Neutrophil (primary cell): Measurements from ENCODE around the gene CFAP54.

Experiments used
- H3K27ac ChIP-seq: fragments of 200-600 bp; sonication (generic); 2 replicates; pipeline ENCODE4 v1.5.1; 2016; ENCODE audit warnings: mild to moderate bottlenecking, moderate library complexity
- H3K27me3 ChIP-seq: fragments of 200-600 bp; sonication (generic); 2 replicates; pipeline ENCODE4 v1.6.0; 2016; ENCODE audit warnings: mild to moderate bottlenecking
- H3K36me3 ChIP-seq: fragments of 200-600 bp; sonication (generic); 2 replicates; pipeline ENCODE4 v1.5.1; 2017
- H3K4me1 ChIP-seq, 2 experiments: fragments of 200-600 bp in 1 of 2; sonication (generic) in 1 of 2; 1 replicate in 1 of 2; 2 replicates in 1 of 2; pipeline versions ENCODE4 v1.5.1 to v1.6.1; 2013 to 2016; ENCODE audit warnings: low read depth in 1 of 2, low read length in 1 of 2, mild to moderate bottlenecking in 1 of 2, moderate library complexity in 1 of 2; ENCODE audit not compliant: control insufficient read depth in 1 of 2, insufficient read depth in 1 of 2
- H3K4me3 ChIP-seq, 2 experiments: fragments of 200-600 bp in 1 of 2; sonication (generic) in 1 of 2; 1 replicate in 1 of 2; 2 replicates in 1 of 2; pipeline ENCODE4 v1.5.1; 2013 to 2016; ENCODE audit warnings: low read depth in 1 of 2, low read length in 1 of 2, mild to moderate bottlenecking in 1 of 2, moderate library complexity in 1 of 2
- H3K9me3 ChIP-seq: fragments of 200-600 bp; sonication (generic); 2 replicates; pipeline ENCODE4 v1.5.1; 2016
- TF ChIP-seq, protein P1 (sequence below): fragments of 200-600 bp; sonication (generic); IDR thresholded peaks from 2 replicates; pipeline ENCODE4 v1.5.1; 2016; ENCODE audit warnings: antibody characterized with exemption

CFAP54 gene

DNA sequence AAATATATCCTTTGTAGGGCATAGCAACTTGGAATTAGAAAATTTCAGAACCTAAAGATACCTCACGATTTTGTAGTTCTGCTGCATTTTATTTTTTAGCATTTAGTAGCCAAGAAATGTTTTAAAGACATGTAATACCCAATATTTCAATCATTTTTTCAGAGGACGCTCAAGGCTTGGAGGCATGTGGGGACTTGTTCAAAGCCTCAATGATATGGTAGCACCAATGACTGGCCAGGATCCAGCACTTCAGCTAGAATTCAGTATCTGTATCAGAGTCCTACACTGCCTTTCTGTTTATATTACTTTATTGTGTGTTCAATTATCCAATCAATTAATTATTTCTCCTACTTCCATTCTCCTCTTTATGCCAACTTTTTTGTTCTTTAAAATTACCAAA, 262.8 kb downstream of the CFAP54 start:
- Histone ChIP-seq H3K4me1 (no peaks in the 10 kb centered on the region), H3K27me3 (no peaks in the 10 kb centered on the region), H3K4me3 (no peak overlapping the region), H3K36me3 (no peaks in the 10 kb centered on the region), H3K9me3 (no peaks in the 10 kb centered on the region), H3K27ac (no peak overlapping the region)
- TF ChIP-seq, protein P1, sequence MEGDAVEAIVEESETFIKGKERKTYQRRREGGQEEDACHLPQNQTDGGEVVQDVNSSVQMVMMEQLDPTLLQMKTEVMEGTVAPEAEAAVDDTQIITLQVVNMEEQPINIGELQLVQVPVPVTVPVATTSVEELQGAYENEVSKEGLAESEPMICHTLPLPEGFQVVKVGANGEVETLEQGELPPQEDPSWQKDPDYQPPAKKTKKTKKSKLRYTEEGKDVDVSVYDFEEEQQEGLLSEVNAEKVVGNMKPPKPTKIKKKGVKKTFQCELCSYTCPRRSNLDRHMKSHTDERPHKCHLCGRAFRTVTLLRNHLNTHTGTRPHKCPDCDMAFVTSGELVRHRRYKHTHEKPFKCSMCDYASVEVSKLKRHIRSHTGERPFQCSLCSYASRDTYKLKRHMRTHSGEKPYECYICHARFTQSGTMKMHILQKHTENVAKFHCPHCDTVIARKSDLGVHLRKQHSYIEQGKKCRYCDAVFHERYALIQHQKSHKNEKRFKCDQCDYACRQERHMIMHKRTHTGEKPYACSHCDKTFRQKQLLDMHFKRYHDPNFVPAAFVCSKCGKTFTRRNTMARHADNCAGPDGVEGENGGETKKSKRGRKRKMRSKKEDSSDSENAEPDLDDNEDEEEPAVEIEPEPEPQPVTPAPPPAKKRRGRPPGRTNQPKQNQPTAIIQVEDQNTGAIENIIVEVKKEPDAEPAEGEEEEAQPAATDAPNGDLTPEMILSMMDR, result no peak

DNA sequence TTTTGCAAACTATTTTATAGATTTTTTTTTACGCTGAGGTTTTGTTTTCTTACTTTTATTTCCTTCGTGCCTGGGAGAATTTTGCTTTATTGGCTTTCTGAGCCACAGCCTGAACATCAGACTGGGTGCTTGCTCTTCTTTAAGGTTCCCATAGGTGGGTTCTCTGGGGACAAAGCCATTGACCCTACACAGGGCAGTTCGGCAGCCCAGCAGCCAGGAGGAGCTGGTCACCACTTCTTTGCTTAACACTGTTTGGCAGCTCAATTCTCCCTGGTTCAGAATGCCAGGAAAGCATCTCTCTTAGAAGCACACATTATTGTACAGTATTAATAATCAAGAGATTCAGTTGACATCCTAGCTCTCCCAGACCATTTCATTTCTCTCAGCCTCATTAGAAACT, 276.9 kb downstream of the CFAP54 start:
- Histone ChIP-seq H3K4me1 (no peaks in the 10 kb centered on the region), H3K4me3 (no peak overlapping the region), H3K27ac (no peak overlapping the region), H3K9me3 (no peaks in the 10 kb centered on the region), H3K27me3 (no peaks in the 10 kb centered on the region), H3K36me3 (no peaks in the 10 kb centered on the region)
- TF ChIP-seq, protein P1, result no peak

DNA sequence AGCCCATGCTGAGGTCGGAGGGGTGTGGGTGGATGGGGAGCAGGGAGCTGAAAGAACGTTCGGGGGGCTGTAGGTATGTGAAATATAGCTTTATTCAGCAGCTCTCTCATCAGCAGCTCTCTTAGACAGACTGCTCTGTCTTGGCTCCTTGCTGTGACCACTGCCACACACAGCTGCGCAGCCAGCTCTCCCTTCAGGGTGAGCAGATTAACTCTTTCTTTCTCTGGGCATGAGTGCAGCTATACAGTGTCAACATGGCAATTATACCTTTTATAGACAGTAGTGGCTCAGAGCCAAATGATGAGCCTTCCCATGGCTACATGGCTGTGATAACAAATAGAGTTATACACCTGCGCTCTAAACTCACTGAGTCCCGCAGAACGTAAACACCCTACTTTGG, 280.0 kb downstream of the CFAP54 start:
- H3K36me3 ChIP-seq, result no peaks in the 10 kb centered on the region
- H3K4me1 ChIP-seq, result no peaks in the 10 kb centered on the region
- H3K9me3 ChIP-seq, result no peaks in the 10 kb centered on the region
- H3K27me3 ChIP-seq, result no peaks in the 10 kb centered on the region
- no peak overlapping the region for H3K4me3 ChIP-seq
- TF ChIP-seq, protein P1, result no peak
- no peak overlapping the region for H3K27ac ChIP-seq

DNA sequence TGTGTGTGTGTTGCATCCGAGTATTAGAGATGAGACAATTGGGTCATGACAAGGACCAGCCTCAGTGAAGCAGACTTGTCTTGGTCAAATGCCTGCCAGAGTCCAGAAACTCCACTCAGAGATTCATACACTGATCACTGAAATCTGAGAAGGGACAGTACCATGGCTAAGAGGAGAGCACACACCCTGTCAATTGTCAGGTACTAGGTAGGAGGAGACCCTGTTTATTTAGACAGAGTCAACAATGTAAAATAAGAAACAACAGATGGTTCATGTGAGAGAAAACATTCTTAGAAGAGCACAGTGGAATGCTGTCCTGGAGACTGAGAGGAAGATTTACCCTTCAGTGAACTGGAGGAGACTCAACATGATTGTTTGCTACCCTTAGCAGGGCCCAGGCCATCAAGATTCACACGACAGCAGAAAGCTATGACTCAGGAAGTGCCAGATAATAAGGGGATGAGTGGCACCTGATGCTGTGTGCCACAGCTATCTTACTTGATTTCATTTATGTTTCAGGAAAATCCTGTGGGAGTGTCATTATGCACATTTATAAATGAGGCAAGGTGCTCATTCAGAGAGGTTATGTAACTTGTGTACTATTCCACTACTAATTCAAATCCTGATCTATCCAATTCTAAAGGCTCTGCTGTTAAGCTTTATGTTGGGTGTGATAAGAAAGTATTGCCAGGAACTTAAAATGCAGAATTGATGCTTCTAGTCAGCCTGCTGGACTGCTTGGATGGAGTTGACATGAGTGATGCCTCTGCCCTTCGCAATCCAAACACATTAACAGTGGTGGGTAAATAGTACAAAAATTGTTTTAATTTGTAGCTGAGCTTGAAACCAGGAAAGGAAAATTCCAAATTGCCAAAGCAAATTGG, 281.1 kb downstream of the CFAP54 start:
- no peaks in the 10 kb centered on the region for H3K27me3 ChIP-seq
- H3K9me3 ChIP-seq, result no peaks in the 10 kb centered on the region
- TF ChIP-seq, protein P1, result no peak

DNA sequence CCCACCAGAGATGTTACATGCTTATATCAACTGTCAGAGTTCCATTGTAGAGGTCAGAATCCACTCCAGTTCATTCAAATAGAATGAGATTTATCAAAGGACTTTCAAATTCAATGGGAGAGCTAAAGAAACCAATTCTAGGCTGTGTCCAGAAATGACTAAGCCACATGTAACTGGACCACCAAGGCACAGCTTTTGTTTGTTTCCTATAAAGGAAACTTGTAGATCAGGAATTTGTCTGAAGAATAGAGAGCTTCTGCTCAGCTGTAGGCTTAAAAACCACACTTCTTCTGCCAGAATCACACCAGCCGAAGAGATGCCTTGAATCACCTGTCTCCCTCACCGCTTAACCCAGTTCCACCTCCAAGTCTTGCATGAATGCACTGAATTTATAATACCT, 283.7 kb downstream of the CFAP54 start:
- H3K36me3 ChIP-seq, result no peaks in the 10 kb centered on the region
- H3K27me3 ChIP-seq, result no peaks in the 10 kb centered on the region
- H3K27ac ChIP-seq, result no peak overlapping the region
- H3K9me3 ChIP-seq, result no peaks in the 10 kb centered on the region
- H3K4me3 ChIP-seq, result no peak overlapping the region
- no peaks in the 10 kb centered on the region for H3K4me1 ChIP-seq
- TF ChIP-seq, protein P1, result no peak

More for the DNA sequence above, 281.1 kb downstream of the CFAP54 start:
- no peaks in the 10 kb centered on the region for H3K36me3 ChIP-seq
- H3K4me1 ChIP-seq, result no peaks in the 10 kb centered on the region
- no peak overlapping the region for H3K4me3 ChIP-seq
- H3K27ac ChIP-seq, result no peak overlapping the region
